HepG2 (cell line): ENCODE data around the gene COQ5. TPM values are rescaled to one million over a fixed set of nuclear protein-coding genes. Genes with fewer than 3 reads are reported as not detected.
A peak's percentile ranks its signal among the peaks of the same experiment; 100 is the strongest.

ENCODE experiments used
- AKAP8 ChIP-seq: sonication (generic); formaldehyde crosslinking; IDR thresholded peaks from 2 replicates; pipeline ENCODE4 v1.5.1; 2020; ENCODE audit warnings: mild to moderate bottlenecking, missing genetic modification reagents
- ASH2L ChIP-seq: fragments of 300-600, 200-600 bp; sonication (generic); IDR thresholded peaks from 2 replicates; pipeline ENCODE4 v1.7.0; 2017; ENCODE audit warnings: low read depth, mild to moderate bottlenecking, moderate library complexity, mixed read lengths, low read length; ENCODE audit not compliant: insufficient read length
- HBP1 ChIP-seq: IDR thresholded peaks from 2 replicates; pipeline ENCODE4 v1.6.1; 2016; ENCODE audit warnings: low read depth, control low read depth
- HDAC1 ChIP-seq: sonication (generic); formaldehyde crosslinking; IDR thresholded peaks from 2 replicates; pipeline ENCODE4 v1.5.1; 2020; ENCODE audit warnings: mild to moderate bottlenecking, missing genetic modification reagents
- HMGXB4 ChIP-seq, 2 experiments: sonication (generic) in 1 of 2; formaldehyde crosslinking in 1 of 2; IDR thresholded peaks; 2 replicates each; pipeline versions ENCODE4 v1.4.0 to v1.6.1; 2018 to 2020; ENCODE audit warnings: missing genetic modification reagents in 2 of 2, borderline replicate concordance in 1 of 2, low read depth in 1 of 2, mild to moderate bottlenecking in 1 of 2, missing biosample characterization in 1 of 2
- MBNL3 ChIP-seq: fragments of 250-450 bp; sonication (Bioruptor Pico); conservative IDR thresholded peaks from 2 replicates; pipeline ENCODE4 v1.8.0; 2022; ENCODE audit warnings: mild to moderate bottlenecking, inconsistent platforms
- RARA ChIP-seq: IDR thresholded peaks from 2 replicates; pipeline ENCODE4 v1.6.1; 2016; ENCODE audit warnings: missing genetic modification reagents, missing compliant biosample characterization
- TAF1 ChIP-seq: sonication (generic); formaldehyde crosslinking; IDR thresholded peaks from 2 replicates; pipeline ENCODE4 v1.4.0; 2020; ENCODE audit warnings: missing genetic modification reagents
- TOPORS ChIP-seq: sonication (generic); formaldehyde crosslinking; IDR thresholded peaks from 2 replicates; pipeline ENCODE4 v1.8.0; 2023; ENCODE audit warnings: mild to moderate bottlenecking, missing genetic modification reagents
- ZFP62 ChIP-seq: sonication (generic); formaldehyde crosslinking; IDR thresholded peaks from 2 replicates; pipeline ENCODE4 v1.4.0; 2020; ENCODE audit warnings: missing genetic modification reagents
- ZNF354B ChIP-seq: sonication (generic); formaldehyde crosslinking; IDR thresholded peaks from 2 replicates; pipeline ENCODE4 v1.8.0; 2022; ENCODE audit warnings: mild to moderate bottlenecking, missing genetic modification reagents
- ZNF468 ChIP-seq: sonication (generic); formaldehyde crosslinking; IDR thresholded peaks from 2 replicates; pipeline ENCODE4 v1.8.0; 2022; ENCODE audit warnings: mild to moderate bottlenecking, moderate library complexity, missing genetic modification reagents
- ZNF512B ChIP-seq: sonication (generic); formaldehyde crosslinking; IDR thresholded peaks from 2 replicates; pipeline ENCODE4 v1.5.1; 2020; ENCODE audit warnings: missing genetic modification reagents, mild to moderate bottlenecking, borderline replicate concordance
- ZNF598 ChIP-seq: sonication (generic); formaldehyde crosslinking; IDR thresholded peaks from 2 replicates; pipeline ENCODE4 v1.5.1; 2020; ENCODE audit warnings: mild to moderate bottlenecking, missing genetic modification reagents, borderline replicate concordance
- ZNF615 ChIP-seq: sonication (generic); formaldehyde crosslinking; IDR thresholded peaks from 2 replicates; pipeline ENCODE4 v1.5.0; 2020; ENCODE audit warnings: mild to moderate bottlenecking, missing genetic modification reagents, borderline replicate concordance
- ZNF720 ChIP-seq: sonication (generic); formaldehyde crosslinking; IDR thresholded peaks from 2 replicates; pipeline ENCODE4 v1.4.0; 2020; ENCODE audit warnings: missing genetic modification reagents
- polyA plus RNA-seq, 8 experiments: library from polyadenylated mRNA; depleted of rRNA in 3 of 8; stranded (reverse) in 7 of 8; unstranded in 1 of 8; fragments of >200 nt; fragmentation: Illumina TruSeq in 4 of 8; extraction: Trizol in 4 of 8; gene quantifications; 2 replicates each; pipeline versions ENCODE4 v1.2.1 to v1.2.3, GENCODE V29; 2011 to 2016; ENCODE audit warnings: low read depth in 4 of 8, missing spikeins in 1 of 8, mixed read lengths in 1 of 8; ENCODE audit not compliant: insufficient read depth in 1 of 8
- total RNA-seq, 5 experiments: library from RNA; depleted of rRNA; stranded (reverse); fragments of >200 nt; fragmentation: Illumina TruSeq; extraction: Trizol; gene quantifications; 2 replicates each; pipeline ENCODE4 v1.2.3, GENCODE V29; 2016; ENCODE audit warnings: low read depth in 1 of 5

Gene COQ5
- total and polyA plus RNA-seq, 2 of the 13 experiments (the other 11 are each of a cell fraction or from before 2014, with no cell fraction given): 36.4 to 41.5 TPM

GRCh38 chr12:120536064-120536791 is 7.3 kb upstream of the COQ5 start (continued):
- TF ChIP-seq HBP1 (CRISPR knock-in tag): 0 out of 2 replicates have a peak, but pooled peaks have one; percentile 39
- no peak for TF ChIP-seq ZNF512B (CRISPR knock-in tag)
- TF ChIP-seq MBNL3 (CRISPR knock-in tag): no peak
- TF ChIP-seq ZNF598 (CRISPR knock-in tag): no peak
- no peak for TF ChIP-seq ZNF720 (CRISPR knock-in tag)
- TF ChIP-seq ZFP62 (CRISPR knock-in tag): no peak
- TF ChIP-seq HDAC1 (CRISPR knock-in tag): no peak
- peak; percentile 28 for TF ChIP-seq ASH2L
- no peak for TF ChIP-seq TOPORS (CRISPR knock-in tag)
- TF ChIP-seq HMGXB4 (CRISPR knock-in tag; IDR thresholded peaks at IDR 0.05; ENCODE audit: borderline replicate concordance in 1 of 2, low read depth in 1 of 2): no peak
- TF ChIP-seq ZNF354B: no peak
- no peak for TF ChIP-seq ZNF615
- peak; percentile 16; the same call in 1 of the 2 replicates for TF ChIP-seq RARA (CRISPR knock-in tag)
- no peak for TF ChIP-seq ZNF468
- TF ChIP-seq TAF1 (CRISPR knock-in tag): no peak
- no peak for TF ChIP-seq AKAP8
